Neural progenitor cell (in vitro differentiated cells): ENCODE data around the gene ASAH2B. TPM values are rescaled to one million over a fixed set of nuclear protein-coding genes. Genes with fewer than 3 reads are reported as not detected.
"Not testable (repeated sequence)": the region's sequence is repeated elsewhere in the genome, so short reads cannot be mapped to it uniquely, and the experiment has no call there.

ENCODE experiments used
- DNase-seq: peaks from one replicate; pipeline ENCODE4 v3.0.0-alpha.2; 2016; ENCODE audit warnings: low spot score
- H2AFZ ChIP-seq: fragments of 200-600 bp; sonication (generic); replicated peaks from 2 replicates; pipeline ENCODE4 v1.6.1; 2016; ENCODE audit warnings: antibody characterized with exemption
- H3F3A ChIP-seq: fragments of 200-600 bp; sonication (generic); 2 replicates; pipeline ENCODE4 v1.6.1; 2016; ENCODE audit warnings: antibody characterized with exemption, low read depth
- H3K27ac ChIP-seq: fragments of 200-600 bp; sonication (generic); 2 replicates; pipeline ENCODE4 v1.5.1; 2016; ENCODE audit warnings: mild to moderate bottlenecking
- H3K27me3 ChIP-seq: fragments of 200-600 bp; sonication (generic); 2 replicates; pipeline ENCODE4 v1.6.1; 2016; ENCODE audit warnings: mild to moderate bottlenecking, moderate library complexity
- H3K36me3 ChIP-seq: fragments of 200-600 bp; sonication (generic); 2 replicates; pipeline ENCODE4 v1.5.1; 2016
- H3K4me1 ChIP-seq: fragments of 200-600 bp; sonication (generic); 2 replicates; pipeline ENCODE4 v1.6.1; 2016; ENCODE audit warnings: mixed run types
- H3K4me2 ChIP-seq: fragments of 200-600 bp; sonication (generic); 2 replicates; pipeline ENCODE4 v1.6.1; 2016
- H3K4me3 ChIP-seq: fragments of 200-600 bp; sonication (generic); 2 replicates; pipeline ENCODE4 v1.5.1; 2016
- H3K79me2 ChIP-seq: fragments of 200-600 bp; sonication (generic); 2 replicates; pipeline ENCODE4 v1.6.1; 2016; ENCODE audit warnings: low read depth
- H3K9ac ChIP-seq: fragments of 200-600 bp; sonication (generic); 2 replicates; pipeline ENCODE4 v1.6.1; 2016
- H3K9me3 ChIP-seq: fragments of 200-600 bp; sonication (generic); 2 replicates; pipeline ENCODE4 v1.5.1; 2016; ENCODE audit warnings: low read depth
- H4K20me1 ChIP-seq: fragments of 200-600 bp; sonication (generic); 2 replicates; pipeline ENCODE4 v1.6.1; 2016; ENCODE audit warnings: low read depth
- H3K27ac Mint-ChIP-seq: 3 replicates; pipeline ENCODE4 v1.8.0; 2021; ENCODE audit warnings: mixed read lengths
- H3K27me3 Mint-ChIP-seq: 2 replicates; pipeline ENCODE4 v1.8.0; 2022; ENCODE audit warnings: low read depth, mild to moderate bottlenecking, inconsistent platforms, moderate library complexity, mixed read lengths; ENCODE audit not compliant: insufficient read depth
- H3K36me3 Mint-ChIP-seq: 3 replicates; pipeline ENCODE4 v1.8.0; 2021; ENCODE audit warnings: mixed read lengths
- H3K4me1 Mint-ChIP-seq: 3 replicates; pipeline ENCODE4 v1.8.0; 2021; ENCODE audit warnings: mixed read lengths
- H3K4me3 Mint-ChIP-seq: 3 replicates; pipeline ENCODE4 v1.8.0; 2021; ENCODE audit warnings: mild to moderate bottlenecking, moderate library complexity, mixed read lengths
- H3K9me3 Mint-ChIP-seq: 3 replicates; pipeline ENCODE4 v1.8.0; 2020; ENCODE audit warnings: mixed read lengths
- EZH2 ChIP-seq: fragments of 200-600 bp; sonication (generic); IDR thresholded peaks from 2 replicates; pipeline ENCODE4 v1.6.1; 2017; ENCODE audit warnings: antibody characterized with exemption, mild to moderate bottlenecking, moderate library complexity
- EZH2phosphoT487 ChIP-seq: fragments of 200-600 bp; sonication (generic); IDR thresholded peaks from 2 replicates; pipeline ENCODE4 v1.6.1; 2017; ENCODE audit warnings: antibody characterized with exemption
- total RNA-seq: library from RNA; depleted of rRNA; stranded (reverse); fragments of >200 nt; gene quantifications from 2 replicates; pipeline ENCODE4 v1.2.3, GENCODE V29; 2015; ENCODE audit warnings: low replicate concordance
- TF ChIP-seq, protein P1 (sequence below): fragments of 200-600 bp; sonication (generic); IDR thresholded peaks from 2 replicates; pipeline ENCODE4 v1.5.1; 2017; ENCODE audit warnings: antibody characterized with exemption, mild to moderate bottlenecking

The ASAH2B gene
- total RNA-seq = 12.2 and 18.8 TPM in 2 replicates

DNA sequence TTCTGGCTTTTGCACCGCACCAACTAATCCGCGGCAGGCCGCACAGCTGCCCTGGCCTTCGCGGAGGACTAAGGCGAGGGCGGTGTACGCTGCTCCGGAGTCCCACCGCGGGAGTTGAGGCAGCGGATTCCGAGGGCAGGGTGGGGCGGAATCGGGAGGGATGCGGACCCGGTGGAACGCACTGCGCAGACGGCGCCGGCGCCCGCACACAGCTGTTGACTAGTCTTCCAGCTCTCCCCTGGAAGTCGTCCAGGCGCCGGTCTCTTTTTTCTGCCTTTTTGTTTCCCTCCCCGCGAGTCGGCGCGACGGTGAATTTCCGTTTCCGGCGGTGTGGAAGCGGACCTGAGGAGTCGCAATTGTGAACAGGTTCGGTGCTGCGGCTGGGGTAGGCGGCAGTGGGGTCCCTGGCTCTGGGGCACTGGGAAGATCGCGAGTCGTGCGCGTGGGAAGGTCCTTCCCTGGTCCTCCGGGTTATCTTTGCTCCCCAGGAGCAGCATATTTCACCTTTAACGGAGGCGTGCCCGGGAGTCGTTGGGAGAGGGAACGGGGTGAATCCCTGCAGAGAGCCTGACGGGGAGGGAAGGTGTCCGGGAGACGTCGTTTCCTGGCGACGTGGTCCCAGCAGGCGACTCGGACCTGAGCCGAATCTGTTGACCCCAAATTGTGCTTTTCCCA, at the start of gene ASAH2B:
TSS of gene ASAH2B (plus strand) at position 319 of the 675 bp plus-strand sequence. CDS start 5,195 bp downstream, outside the sequence.
- Mint-ChIP-seq H3K4me3 (peak within 1 kb of the TSS; percentile 96), H3K9me3 (no peaks in the 10 kb centered on the region)

DNA sequence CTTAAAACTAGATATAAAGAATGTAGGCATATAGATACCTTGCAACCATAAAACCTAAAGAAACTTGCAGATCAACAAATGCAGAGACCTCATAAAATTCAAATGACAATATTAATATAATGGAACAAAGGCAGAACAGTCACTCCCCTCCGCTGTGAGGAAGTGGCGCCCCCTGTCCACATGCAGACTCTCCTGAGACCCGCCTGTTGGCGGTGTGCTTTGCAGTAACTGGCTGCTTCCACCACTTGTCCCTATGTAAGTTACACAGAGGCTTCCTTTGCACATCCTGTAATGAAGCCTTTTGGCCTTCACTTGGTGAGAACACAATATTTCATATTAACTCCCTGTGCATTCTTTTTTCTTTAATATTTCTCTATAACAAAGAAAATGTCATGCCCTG, 41.9 kb upstream of the ASAH2B start:
- not testable (repeated sequence) for H3K9ac ChIP-seq, H3K9me3 ChIP-seq, H3K27ac Mint-ChIP-seq, H4K20me1 ChIP-seq, H2AFZ ChIP-seq, H3K27me3 ChIP-seq, DNase-seq, H3K4me1 Mint-ChIP-seq, H3F3A ChIP-seq, H3K79me2 ChIP-seq, H3K9me3 Mint-ChIP-seq, H3K4me3 ChIP-seq, H3K4me2 ChIP-seq, H3K27me3 Mint-ChIP-seq, H3K36me3 ChIP-seq, H3K36me3 Mint-ChIP-seq, H3K27ac ChIP-seq, H3K4me3 Mint-ChIP-seq, H3K4me1 ChIP-seq
- TF ChIP-seq, protein P1, sequence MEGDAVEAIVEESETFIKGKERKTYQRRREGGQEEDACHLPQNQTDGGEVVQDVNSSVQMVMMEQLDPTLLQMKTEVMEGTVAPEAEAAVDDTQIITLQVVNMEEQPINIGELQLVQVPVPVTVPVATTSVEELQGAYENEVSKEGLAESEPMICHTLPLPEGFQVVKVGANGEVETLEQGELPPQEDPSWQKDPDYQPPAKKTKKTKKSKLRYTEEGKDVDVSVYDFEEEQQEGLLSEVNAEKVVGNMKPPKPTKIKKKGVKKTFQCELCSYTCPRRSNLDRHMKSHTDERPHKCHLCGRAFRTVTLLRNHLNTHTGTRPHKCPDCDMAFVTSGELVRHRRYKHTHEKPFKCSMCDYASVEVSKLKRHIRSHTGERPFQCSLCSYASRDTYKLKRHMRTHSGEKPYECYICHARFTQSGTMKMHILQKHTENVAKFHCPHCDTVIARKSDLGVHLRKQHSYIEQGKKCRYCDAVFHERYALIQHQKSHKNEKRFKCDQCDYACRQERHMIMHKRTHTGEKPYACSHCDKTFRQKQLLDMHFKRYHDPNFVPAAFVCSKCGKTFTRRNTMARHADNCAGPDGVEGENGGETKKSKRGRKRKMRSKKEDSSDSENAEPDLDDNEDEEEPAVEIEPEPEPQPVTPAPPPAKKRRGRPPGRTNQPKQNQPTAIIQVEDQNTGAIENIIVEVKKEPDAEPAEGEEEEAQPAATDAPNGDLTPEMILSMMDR = peak; percentile 9

More for the DNA sequence above, at the start of gene ASAH2B:
- H3K79me2 ChIP-seq = peaks cover 12% of the 10 kb centered on the region
- peak within 1 kb of the TSS; percentile 96 for H3K4me3 ChIP-seq
- peak within 1 kb of the TSS; percentile 94 for H3K27ac Mint-ChIP-seq
- H3K27ac ChIP-seq = peak within 1 kb of the TSS; percentile 47
- peak; percentile 39 for TF ChIP-seq EZH2
- no peak for TF ChIP-seq EZH2phosphoT487
- no peaks in the 10 kb centered on the region for H3K36me3 Mint-ChIP-seq
- no peaks in the 10 kb centered on the region for H3F3A ChIP-seq
- H3K27me3 ChIP-seq = peaks cover 30% of the 10 kb centered on the region
- no peaks in the 10 kb centered on the region for H3K9me3 ChIP-seq
- peak within 1 kb of the TSS; percentile 98 for H2AFZ ChIP-seq
- peak; percentile 82 for DNase-seq
- peak within 1 kb of the TSS; percentile 74 for H3K4me2 ChIP-seq
- H3K9ac ChIP-seq = peak within 1 kb of the TSS; percentile 52
- H3K4me1 Mint-ChIP-seq = peaks cover 12% of the 10 kb centered on the region
- H3K27me3 Mint-ChIP-seq = no peaks in the 10 kb centered on the region
- no peaks in the 10 kb centered on the region for H3K36me3 ChIP-seq
- peaks cover 8% of the 10 kb centered on the region for H3K4me1 ChIP-seq
- H4K20me1 ChIP-seq = no peaks in the 10 kb centered on the region

DNA sequence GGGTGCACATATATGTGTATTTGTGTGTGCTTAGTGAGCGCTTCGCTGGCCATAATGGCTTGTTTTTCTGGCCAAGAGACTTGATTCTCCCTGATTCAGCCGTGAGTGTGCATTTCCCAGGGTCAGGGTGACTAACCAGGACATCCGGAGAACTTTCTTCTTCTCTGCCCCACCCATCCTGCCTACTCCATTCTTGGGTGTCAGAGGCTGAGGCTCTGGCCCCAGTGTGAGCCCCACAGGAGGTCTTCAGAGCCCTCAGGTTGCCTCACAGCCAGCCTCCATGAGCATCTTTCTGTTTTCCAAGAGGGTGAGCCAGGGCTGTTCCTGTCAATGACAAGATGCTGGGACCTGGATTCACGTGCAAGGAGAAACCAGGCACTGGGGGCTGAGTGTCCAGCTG, 37.8 kb upstream of the ASAH2B start:
- H3K9ac ChIP-seq, H3K27me3 ChIP-seq, H4K20me1 ChIP-seq, H3F3A ChIP-seq, H3K36me3 Mint-ChIP-seq, H3K9me3 ChIP-seq, H3K9me3 Mint-ChIP-seq, H3K4me2 ChIP-seq, H3K36me3 ChIP-seq, H3K27ac ChIP-seq, H2AFZ ChIP-seq, H3K27ac Mint-ChIP-seq, H3K79me2 ChIP-seq, H3K4me1 Mint-ChIP-seq, H3K4me3 Mint-ChIP-seq, H3K4me1 ChIP-seq, DNase-seq, H3K4me3 ChIP-seq, H3K27me3 Mint-ChIP-seq: not testable (repeated sequence)

DNA sequence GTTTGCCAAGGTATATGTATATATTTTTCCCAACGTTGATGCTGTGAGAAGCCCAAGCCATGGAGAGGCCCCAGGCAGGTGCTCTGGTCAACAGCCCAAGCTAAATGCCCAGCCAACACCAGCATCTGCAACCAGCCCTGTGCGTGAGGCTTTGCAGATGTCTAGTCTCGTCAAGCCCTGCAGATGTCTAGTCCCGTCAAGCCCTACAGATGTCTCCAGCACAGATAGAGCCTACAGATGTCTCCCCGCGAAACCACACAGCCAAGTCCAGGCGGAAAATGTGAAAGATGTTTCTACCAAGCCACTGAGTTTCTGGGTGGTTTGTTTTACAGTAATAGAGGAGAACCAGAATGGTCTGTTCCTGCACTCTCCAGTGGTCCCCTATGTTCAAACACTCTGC, 36.7 kb upstream of the ASAH2B start:
- not testable (repeated sequence) for H3K27me3 Mint-ChIP-seq, H3K9me3 Mint-ChIP-seq, H3K9me3 ChIP-seq, H3K4me2 ChIP-seq, H3K36me3 ChIP-seq, H3K36me3 Mint-ChIP-seq, H3K27ac Mint-ChIP-seq, H3K4me1 Mint-ChIP-seq, H3K9ac ChIP-seq, H3K79me2 ChIP-seq, H3F3A ChIP-seq, H2AFZ ChIP-seq, H3K4me3 Mint-ChIP-seq, H3K27ac ChIP-seq, H3K27me3 ChIP-seq, H3K4me3 ChIP-seq, H3K4me1 ChIP-seq, DNase-seq, H4K20me1 ChIP-seq

DNA sequence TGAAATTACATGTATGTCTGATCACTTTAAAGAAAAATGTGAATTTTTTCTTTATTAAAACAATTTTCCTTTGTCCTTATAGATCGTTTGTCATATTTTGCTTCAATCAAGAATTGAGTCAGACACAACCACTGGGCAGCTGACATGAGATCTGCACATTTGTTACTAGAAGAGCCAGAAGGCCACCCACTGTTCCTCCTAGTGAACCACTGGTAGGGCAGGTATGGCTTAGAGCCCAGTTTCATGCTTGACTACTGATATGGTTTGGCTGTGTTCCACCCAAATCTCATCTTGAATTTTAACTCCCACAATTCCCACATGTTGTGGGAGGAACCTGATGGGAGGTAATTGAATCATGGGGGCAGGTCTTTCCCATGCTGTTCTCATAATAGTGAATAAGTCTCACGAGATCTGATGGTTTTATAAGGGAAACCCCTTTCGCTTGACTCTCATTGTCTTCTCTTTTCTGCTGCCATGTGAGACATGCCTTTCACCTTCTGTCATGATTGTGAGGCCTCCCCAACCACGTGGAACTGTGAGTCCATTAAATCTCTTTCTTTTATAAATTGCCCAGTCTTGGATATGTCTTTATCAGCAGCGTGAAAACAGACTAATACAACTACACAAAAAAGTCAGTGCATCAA, 35.2 kb upstream of the ASAH2B start:
- not testable (repeated sequence) for H3K9ac ChIP-seq, H3K4me3 Mint-ChIP-seq, H3K4me3 ChIP-seq, H4K20me1 ChIP-seq, DNase-seq, H3K4me1 ChIP-seq, H3K27ac ChIP-seq, H3K9me3 Mint-ChIP-seq, H3K9me3 ChIP-seq, H3K4me2 ChIP-seq, H3K36me3 Mint-ChIP-seq, H3F3A ChIP-seq, H3K27ac Mint-ChIP-seq, H3K36me3 ChIP-seq, H2AFZ ChIP-seq, H3K79me2 ChIP-seq, H3K27me3 ChIP-seq, H3K4me1 Mint-ChIP-seq, H3K27me3 Mint-ChIP-seq

DNA sequence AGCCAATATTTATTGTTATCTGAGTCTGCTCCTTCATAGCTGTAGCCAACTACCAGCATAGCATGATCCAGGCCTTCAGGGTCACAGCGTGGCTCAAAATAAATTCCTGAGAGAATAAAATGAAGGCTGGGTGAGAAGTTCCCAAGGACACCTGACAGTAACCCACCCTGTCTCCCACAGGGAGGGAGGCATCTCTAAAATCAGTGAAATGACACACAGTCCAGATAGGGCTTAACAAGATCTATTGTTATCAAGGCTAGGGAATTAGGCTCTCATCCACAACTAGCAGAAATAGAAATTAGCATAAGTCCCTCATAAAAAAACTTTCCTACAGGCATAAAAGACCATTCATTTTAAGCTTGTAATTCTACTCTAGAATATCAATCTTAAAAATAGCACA, 33.7 kb upstream of the ASAH2B start:
- not testable (repeated sequence) for H3K9me3 ChIP-seq, H3K4me2 ChIP-seq, H3K4me1 Mint-ChIP-seq, H3K36me3 ChIP-seq, H2AFZ ChIP-seq, H3K4me1 ChIP-seq, H3K27ac ChIP-seq, H3K79me2 ChIP-seq, H3K9ac ChIP-seq, H3K4me3 ChIP-seq, H3F3A ChIP-seq, H3K27me3 Mint-ChIP-seq, H3K36me3 Mint-ChIP-seq, DNase-seq, H3K27ac Mint-ChIP-seq, H4K20me1 ChIP-seq, H3K27me3 ChIP-seq, H3K4me3 Mint-ChIP-seq, H3K9me3 Mint-ChIP-seq

DNA sequence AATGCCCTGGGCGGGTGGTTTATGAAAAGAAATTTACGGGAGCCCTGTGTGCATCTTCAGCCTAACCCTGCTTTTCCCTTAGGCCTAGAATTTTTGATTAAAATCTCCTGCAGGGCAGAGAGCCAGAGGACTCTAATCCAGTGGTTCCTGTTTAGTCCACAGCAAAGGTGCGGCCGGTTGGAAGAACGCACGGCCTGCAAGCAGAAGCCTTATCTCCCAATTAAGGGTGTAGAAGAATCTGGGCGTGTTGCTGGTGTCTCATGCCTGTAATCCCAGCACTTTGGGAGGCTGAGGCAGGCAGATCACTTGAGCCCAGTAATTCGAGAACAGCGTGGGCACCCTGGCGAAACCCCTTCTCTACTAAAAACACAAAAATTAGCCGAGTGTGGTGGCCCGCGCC, 29.5 kb upstream of the ASAH2B start:
- H3K79me2 ChIP-seq, H3K4me1 ChIP-seq, H2AFZ ChIP-seq, H3K9me3 ChIP-seq, H3K27me3 ChIP-seq, H3K4me3 ChIP-seq, H4K20me1 ChIP-seq, H3K27ac Mint-ChIP-seq, H3K36me3 ChIP-seq, H3K36me3 Mint-ChIP-seq, H3K4me2 ChIP-seq, DNase-seq, H3K4me3 Mint-ChIP-seq, H3K4me1 Mint-ChIP-seq, H3K27ac ChIP-seq, H3K9ac ChIP-seq, H3K9me3 Mint-ChIP-seq, H3K27me3 Mint-ChIP-seq, H3F3A ChIP-seq: not testable (repeated sequence)
